NCI-H187 treated with DMSO at 0.1 percent for 48 hours (cell line): ENCODE measurements around the gene KCNIP1.

Source experiments
- DNase-seq: peaks from one replicate; lab custom pipeline; 2025; lab: John Stamatoyannopoulos, UW

KCNIP1 gene

GRCh38 chr5:170783498-170784247 lies 279.9 kb downstream of the KCNIP1 start, which contains the start of gene GABRP:
Gene GABRP, plus strand, starts transcription at chr5:170783725. Its CDS starts 4,891 bp downstream, at chr5:170788616.
- no peak for DNase-seq

- no peak for DNase-seq
Observed at GRCh38 chr5:170785416-170785815, 281.6 kb downstream of the KCNIP1 start.
